LHCN-M2 (cell line): ENCODE results near the gene PARD6B. TPM values are rescaled to one million over a fixed set of nuclear protein-coding genes. Genes with fewer than 3 reads are reported as not detected.
"Not testable (repeated sequence)": the region's sequence is repeated elsewhere in the genome, so short reads cannot be mapped to it uniquely, and the experiment has no call there.

ENCODE experiments used
- DNase-seq: peaks from one replicate; pipeline ENCODE4 v3.0.0-alpha.2; 2012; ENCODE audit warnings: low read depth
- total RNA-seq: library from RNA; depleted of rRNA; stranded (reverse); fragments of >200 nt; gene quantifications from 2 replicates; pipeline ENCODE4 v1.2.3, GENCODE V29; 2014

The PARD6B gene
- total RNA-seq, 1 experiment from 2014 or later, result 0.06 TPM

DNA sequence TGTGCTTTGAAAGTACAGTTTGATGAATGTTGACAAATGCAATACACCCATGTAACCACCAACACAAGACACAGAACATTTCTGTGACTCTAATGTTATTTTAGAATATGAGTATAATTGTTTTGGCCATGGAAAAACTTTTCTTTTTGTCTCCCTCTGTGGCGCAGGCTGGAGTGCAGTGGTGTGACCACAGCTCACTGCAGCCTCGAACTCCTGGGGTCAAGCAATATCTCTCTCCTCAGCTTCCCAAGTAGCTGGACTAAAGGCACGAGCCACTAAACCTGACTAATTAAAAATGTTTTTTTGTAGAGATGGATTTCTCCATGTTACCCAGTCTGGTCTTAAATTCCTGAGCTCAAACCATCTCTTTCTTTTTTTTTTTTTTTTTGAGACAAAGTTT lies 43.1 kb downstream of the PARD6B start:
- DNase-seq, result peak; percentile 11

- no peak for DNase-seq
These were observed 44.9 kb downstream of the PARD6B start for GRCh38 chr20:50776122-50776817.

- no peak for DNase-seq
These were observed 46.0 kb downstream of the PARD6B start for GRCh38 chr20:50777373-50777772.

DNA sequence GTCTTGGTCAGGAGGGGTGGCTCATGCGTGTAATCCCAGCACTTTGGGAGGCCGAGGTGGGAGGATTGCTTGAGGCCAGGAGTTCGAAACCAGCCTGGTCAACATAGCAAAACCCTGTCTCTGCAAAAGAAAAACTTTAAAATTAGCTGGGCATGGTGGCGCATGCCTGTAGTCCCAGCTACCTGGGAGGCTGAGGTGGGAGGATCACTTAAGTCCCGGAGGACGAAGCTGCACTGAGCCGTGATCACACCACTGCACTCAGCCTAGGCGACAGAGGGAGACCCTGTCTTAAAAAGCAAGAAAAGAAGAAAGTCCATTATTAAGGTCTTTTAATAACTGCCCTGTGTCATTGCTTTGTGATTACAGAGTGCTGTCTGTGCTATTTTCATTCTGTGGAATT lies 47.6 kb downstream of the PARD6B start:
- DNase-seq, result not testable (repeated sequence)

DNA sequence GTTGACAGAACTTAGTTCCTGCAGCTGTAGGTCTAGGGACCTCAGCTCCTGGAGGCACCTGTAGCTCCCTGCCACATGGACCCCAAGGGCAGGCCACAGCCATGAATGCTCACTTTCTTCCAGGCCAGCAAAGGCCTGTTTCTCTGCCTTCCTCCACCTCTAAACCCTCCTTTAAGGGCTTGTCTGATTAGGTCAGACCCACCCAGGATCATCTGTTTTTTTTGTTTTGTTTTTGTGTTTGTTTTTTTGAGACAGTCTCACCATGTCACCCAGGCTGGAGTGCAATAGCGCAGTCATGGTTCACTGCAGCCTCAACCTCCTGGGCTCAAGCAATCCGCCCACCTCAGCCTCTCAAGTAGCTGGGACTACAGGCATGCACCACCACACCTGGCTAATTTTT lies 52.0 kb downstream of the PARD6B start:
- DNase-seq, result no peak

DNA sequence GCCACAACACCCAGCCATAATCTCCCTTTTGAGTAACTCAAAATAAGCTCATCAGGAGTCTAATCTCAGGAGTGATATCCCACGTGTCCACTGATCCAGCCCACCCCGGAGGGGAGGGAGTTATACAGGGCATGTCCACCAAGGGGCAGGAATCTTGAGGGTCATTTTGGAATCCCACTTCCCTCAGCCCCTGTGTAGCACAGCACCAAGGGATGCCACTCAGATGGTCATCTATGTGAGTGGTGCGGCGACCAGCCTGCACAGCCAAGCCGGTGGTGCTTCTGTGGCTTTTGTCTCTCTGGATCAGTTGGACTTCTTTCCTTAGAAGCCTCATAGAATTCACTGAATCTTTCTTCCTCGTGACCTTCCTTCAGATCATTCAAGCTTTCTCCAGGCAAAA lies 52.5 kb downstream of the PARD6B start:
- no peak for DNase-seq

- DNase-seq, result no peak
These were observed 53.1 kb downstream of the PARD6B start for GRCh38 chr20:50784464-50784863.

DNA sequence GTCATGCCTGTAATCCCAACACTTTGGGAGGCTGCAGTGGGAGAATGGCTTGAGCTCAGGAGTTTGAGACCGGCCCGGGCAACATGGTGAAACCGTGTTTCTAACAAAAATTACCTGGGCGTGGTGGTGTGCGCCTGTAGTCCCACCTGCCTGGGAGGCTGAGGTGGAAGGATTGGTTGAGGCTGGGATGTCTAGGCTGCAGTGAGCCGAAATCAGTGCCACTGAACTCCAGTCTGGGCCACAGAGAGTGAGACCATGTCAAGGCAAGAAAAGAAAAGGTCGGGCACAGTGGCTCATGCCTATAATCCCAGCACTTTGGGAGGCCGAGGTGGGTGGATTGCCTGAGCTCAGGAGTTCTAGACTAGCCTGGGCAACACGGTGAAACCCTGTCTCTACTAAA lies 55.3 kb downstream of the PARD6B start:
- no peak for DNase-seq

DNA sequence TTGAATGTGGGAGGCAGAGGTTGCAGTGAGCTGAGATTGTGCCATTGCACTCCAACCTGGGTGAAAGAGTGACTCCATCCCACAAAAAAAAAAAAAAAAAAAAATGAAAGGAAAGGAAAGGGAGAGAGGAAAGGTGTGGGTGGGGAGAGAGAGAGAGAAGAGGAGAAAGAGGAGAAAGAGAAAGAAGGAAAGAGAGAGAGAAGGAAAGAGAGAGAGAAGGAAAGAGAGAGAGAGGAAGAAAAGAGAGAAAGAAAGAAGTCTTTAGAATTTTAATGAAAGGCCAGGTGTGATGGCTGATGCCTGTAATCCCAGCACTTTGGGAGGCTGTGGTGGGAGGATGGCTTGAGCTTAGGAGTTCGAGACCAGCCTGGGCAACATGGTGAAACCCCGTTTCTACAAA lies 55.8 kb downstream of the PARD6B start:
- no peak for DNase-seq

DNA sequence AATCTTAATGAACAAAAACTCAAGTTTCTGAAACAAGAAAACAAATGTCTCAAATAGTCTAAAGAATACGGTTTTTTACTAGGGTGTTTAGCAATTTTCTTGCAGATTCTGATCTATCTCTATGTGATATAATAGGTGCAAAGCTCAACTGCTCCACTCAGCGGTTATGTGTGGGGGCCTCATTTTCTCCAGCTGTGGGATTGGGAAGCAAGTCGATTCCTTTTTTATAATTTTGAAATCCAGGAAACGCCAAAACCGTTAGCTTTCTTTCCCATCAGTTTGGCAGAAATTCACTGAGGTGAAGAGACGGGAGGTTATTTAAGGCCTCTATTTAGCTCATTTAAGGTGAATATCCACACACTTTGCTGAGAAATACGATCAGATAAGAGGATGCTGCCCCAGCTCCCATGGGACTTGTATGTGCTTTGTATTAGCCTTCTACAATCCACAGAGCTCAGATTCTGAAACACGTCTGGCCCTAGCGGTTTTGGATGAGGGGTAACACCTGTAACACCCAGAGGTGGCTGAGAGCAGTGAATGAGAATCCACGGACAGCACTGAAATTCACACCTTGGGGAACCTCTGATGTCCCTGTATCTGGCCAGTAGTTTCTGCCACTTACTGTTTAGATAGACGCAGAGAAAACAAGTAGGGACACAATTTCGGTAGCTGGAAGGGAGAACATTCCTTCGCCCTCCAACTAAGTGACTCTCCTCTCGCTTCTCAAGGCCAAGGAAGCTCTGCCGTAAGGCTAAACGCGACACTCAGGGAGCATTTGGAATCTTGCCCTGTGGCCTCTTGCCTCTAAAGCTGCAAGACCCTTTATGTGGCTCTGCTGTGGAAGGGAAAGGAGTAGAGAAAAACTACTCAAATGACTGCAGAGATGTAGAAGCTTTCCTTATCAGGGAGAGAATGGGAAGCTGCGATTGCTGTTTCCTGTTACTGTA lies 56.9 kb downstream of the PARD6B start:
- DNase-seq, result peak; percentile 69

DNA sequence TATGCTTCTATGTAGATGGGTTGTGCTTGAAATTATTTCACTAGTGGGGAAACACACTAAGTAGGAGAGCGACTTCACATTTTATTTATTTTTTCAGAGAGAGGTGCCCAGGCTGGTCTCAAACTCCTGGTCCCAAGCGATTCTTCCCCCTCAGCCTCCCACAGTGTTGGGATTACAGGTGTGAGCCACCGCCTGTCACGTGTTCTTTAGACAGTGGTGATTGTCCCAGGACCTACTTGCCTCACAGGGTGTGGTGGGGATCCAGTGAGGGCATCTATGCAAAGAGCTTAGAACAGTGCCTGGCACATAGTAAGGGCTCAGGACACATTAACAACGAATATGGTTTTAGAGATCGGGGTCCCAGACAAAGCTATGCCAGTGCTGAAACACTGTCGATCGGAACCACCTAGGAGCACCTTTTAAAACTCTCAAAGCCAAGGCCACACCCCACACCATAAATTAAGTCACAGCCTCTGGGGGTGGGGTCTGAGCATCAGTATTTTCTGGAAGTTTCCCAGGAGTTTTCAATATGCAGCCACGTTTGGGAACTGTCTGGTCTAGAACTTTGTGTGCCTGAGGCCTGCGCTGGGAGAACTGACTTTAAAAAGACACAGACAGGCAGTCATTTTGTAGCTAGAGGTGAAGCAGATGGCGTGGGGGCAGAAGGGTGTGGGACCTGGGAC lies 58.7 kb downstream of the PARD6B start:
- no peak for DNase-seq

DNA sequence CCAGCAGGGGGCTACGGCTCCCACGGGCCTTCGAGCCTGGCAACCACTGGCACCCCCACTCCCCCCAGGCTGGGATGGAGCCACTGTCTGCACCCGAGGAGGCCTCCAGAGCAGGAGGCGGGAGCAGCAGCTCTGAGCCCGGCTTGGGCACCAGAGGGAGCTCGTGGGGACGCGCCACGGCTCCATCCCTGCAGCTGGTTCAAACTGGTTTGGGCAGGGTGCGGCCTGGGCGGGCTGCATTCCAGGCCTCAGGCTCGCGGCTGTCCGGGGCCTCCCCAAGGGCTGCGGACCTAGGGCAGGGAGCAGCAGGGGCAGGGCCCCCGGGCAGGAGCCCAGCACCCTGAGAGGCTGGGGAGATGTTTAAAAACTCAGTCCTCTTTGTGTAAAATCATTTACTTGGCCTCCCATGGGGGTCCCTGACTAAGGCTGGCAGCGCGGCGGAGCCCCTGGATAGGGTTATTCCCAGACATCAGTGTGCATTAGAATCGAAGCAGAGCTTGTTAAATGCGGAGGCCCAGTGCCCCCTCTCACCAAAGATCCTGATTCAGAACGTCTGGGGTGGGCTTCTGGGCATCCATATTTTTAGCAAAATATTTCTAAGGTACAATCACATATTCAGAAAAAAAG lies 59.4 kb downstream of the PARD6B start:
- DNase-seq, result peak; percentile 93

GRCh38 chr20:50792708-50793574 lies 61.6 kb downstream of the PARD6B start:
- peak; percentile 29 for DNase-seq

GRCh38 chr20:50793575-50794016 lies 62.2 kb downstream of the PARD6B start:
- DNase-seq, result not testable (repeated sequence)

DNA sequence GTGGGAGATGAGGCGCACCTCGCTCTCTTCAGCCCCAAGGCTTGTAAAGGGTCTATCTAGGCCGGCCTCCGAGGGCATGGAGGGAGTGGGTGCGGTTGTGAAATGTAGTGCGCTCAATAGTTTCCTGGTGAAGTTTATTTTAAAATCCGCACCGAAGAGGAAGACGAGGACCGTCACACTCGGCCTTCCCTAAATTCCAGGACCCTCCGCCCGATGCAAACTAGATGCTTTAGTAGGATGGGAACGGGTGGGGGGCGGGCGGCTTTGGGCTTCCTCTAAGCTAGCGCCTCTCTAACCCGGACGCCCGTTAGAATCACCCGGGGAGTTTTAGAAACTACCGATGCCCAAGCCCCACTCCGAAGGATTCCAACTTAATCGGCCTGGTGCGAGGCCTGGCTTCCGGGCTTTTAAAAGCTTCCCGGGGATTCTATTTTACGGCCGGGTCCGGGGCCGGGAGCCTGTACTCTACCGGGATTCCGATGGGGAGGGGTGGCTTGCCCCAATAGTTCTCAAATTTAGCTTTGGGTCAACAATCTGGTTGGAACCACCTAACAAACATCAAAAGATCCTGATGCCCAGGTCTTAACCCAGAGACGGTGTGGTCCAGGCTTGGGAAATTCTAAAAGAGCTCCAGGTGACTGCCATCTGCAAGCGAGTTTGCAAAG lies 62.9 kb downstream of the PARD6B start:
- DNase-seq, result no peak

DNA sequence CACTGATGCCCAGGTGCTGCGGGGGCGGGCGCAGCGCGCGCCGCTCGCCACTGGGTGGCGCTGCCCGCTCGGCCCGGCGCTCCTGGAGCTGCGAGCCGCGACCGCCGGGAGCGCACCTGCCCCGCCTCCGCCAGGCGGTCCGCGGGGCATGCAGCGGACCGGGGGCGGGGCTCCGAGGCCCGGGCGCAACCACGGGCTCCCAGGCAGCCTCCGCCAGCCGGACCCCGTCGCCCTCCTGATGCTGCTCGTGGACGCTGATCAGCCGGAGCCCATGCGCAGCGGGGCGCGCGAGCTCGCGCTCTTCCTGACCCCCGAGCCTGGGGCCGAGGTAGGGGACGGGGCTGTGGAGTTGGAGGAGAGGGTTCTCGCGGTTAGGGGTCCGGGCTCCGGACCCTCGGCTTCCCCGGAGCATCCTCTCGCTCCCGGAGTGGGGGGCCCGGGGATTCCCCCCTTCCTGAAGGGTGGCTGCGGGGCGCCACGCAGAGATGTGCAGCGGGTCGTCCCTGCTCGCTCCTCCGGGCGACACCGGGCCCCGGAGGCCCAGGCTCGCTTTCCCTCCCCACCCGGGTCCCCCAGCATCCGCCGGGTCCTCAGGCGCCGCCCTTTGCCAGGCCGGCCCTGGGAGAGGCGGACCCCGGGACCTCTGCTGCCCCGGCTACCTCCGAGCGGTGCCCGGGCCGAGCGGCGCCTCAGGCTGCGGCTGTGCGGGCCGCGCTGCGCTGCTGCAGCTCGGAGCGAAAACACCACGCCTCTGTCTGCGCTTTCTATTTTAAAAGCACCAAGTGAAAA lies 63.7 kb downstream of the PARD6B start, which contains the start of gene BCAS4:
Gene BCAS4 (plus strand): TSS at position 216 of the 789 bp plus-strand sequence. CDS start 23 bp downstream, at position 239.
- peak; percentile 73 for DNase-seq

DNA sequence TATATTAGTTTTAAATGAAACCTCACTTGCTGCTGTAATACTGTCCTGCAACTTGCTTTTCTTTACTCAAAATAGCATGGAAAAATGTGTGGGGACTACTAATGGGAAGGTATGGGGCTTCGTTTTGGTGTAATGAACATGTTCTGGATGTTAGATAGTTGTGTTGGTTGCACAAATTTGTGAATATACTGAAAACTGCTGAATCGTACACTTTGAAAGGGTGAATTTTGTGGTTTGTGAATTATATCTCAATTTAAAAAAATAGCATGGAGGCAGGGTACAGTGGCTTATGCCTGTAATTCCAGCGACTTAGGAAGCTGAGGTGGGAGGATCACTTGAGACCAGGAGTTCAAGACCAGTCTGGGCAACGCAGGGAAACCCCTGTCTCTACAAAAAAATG lies 65.8 kb downstream of the PARD6B start:
- DNase-seq, result no peak

DNA sequence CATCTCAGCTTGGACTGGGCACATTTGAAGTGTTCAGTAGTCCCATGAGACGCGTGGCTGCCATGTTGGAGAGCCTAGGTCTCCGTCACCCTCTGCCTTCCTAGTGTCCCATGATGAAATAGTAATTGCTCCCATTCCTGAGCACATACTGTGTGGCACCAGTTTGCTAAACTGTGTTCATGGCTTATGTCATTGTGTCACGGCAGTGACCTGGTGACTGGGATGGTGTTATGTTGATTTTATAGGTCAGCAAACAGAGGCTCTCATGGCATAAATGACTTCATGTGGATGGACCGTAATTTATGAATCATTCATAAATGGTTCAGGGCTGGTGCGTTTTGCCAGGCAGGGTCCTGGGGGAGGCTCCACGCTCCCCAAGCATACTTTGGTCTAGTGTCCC lies 67.3 kb downstream of the PARD6B start:
- DNase-seq, result no peak
